Peyer's patch (tissue), 4 donors: Measurements from ENCODE around the gene STAC.

Source experiments
- POLR2A ChIP-seq, 2 donors: fragments of 450-650 bp; IDR thresholded peaks; one replicate each; pipeline ENCODE4 v1.5.1; 2017; ENCODE audit warnings: antibody characterized with exemption in 2 of 2, mild to moderate bottlenecking in 2 of 2, moderate library complexity in 2 of 2
- TF ChIP-seq, protein P1 (sequence below), 6 experiments: fragments of 450-650 bp in 4 of 6; fragments of 200-600 bp in 2 of 6; sonication (generic) in 1 of 6; IDR thresholded peaks; one replicate each; pipeline ENCODE4 v1.5.1; 2017 to 2019; ENCODE audit warnings: antibody characterized with exemption in 6 of 6, mild to moderate bottlenecking in 3 of 6, moderate library complexity in 1 of 6

DNA sequence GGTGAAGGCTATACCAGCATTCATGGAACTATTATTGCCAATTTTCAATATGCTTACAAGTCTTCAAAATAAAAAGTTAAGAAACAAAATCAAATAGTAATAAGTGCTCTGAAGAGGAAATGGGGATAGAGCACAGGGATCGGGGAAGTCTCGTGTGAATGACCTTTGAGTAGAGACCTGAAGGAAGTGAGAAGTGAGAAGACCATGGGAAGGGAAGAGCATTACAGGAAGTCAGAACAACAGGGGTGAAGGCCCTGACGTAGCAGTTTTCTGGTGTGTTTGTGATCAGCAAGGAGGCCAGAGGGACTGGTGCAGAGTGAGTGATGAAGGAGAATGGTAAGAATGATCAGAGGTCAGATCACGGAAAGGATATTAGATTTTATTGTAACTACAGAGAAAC, 48.1 kb downstream of the STAC start:
- TF ChIP-seq, protein P1, sequence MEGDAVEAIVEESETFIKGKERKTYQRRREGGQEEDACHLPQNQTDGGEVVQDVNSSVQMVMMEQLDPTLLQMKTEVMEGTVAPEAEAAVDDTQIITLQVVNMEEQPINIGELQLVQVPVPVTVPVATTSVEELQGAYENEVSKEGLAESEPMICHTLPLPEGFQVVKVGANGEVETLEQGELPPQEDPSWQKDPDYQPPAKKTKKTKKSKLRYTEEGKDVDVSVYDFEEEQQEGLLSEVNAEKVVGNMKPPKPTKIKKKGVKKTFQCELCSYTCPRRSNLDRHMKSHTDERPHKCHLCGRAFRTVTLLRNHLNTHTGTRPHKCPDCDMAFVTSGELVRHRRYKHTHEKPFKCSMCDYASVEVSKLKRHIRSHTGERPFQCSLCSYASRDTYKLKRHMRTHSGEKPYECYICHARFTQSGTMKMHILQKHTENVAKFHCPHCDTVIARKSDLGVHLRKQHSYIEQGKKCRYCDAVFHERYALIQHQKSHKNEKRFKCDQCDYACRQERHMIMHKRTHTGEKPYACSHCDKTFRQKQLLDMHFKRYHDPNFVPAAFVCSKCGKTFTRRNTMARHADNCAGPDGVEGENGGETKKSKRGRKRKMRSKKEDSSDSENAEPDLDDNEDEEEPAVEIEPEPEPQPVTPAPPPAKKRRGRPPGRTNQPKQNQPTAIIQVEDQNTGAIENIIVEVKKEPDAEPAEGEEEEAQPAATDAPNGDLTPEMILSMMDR (IDR thresholded peaks at IDR 0.05) = no peak
- no peak for TF ChIP-seq POLR2A (IDR thresholded peaks at IDR 0.05)
